VCaP (cell line): Measurements from ENCODE around the gene ZNF750.

Source experiments
- H3K27ac ChIP-seq: fragments of 450-650 bp; 2 replicates; pipeline ENCODE4 v1.5.1; 2017
- TF ChIP-seq, protein P1 (sequence below): fragments of 450-650 bp; conservative IDR thresholded peaks from 2 replicates; pipeline ENCODE4 v1.5.1; 2017; ENCODE audit warnings: mild to moderate bottlenecking, moderate library complexity

ZNF750 gene

DNA sequence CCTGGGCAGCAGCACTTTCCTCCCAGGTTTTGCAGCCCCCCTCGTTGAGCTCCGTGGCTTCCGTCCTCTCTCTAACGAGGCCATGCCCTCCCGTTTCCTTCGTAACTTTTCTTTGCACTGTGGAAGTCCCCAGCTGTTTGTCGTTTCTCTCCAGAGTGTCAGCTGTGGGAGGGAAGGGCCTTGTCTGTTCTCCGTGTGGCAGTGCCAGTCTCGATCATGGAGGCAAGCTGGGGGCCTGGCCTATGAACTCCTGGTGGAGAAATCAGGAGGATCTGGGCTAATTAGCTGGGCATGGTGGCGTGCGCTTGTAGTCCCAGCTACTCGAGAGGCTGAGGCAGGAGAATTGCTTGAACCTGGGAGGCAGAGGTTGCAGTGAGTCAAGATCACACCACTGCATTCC lies 59.6 kb downstream of the ZNF750 start:
- H3K27ac ChIP-seq, result no peak overlapping the region
- TF ChIP-seq, protein P1, sequence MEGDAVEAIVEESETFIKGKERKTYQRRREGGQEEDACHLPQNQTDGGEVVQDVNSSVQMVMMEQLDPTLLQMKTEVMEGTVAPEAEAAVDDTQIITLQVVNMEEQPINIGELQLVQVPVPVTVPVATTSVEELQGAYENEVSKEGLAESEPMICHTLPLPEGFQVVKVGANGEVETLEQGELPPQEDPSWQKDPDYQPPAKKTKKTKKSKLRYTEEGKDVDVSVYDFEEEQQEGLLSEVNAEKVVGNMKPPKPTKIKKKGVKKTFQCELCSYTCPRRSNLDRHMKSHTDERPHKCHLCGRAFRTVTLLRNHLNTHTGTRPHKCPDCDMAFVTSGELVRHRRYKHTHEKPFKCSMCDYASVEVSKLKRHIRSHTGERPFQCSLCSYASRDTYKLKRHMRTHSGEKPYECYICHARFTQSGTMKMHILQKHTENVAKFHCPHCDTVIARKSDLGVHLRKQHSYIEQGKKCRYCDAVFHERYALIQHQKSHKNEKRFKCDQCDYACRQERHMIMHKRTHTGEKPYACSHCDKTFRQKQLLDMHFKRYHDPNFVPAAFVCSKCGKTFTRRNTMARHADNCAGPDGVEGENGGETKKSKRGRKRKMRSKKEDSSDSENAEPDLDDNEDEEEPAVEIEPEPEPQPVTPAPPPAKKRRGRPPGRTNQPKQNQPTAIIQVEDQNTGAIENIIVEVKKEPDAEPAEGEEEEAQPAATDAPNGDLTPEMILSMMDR, result no peak

- no peak overlapping the region for H3K27ac ChIP-seq
- TF ChIP-seq, protein P1, result no peak
Measured at GRCh38 chr17:82779541-82779940, 60.3 kb downstream of the ZNF750 start.
